Stimulated activated CD4-positive, alpha-beta T cell treated with anti-CD3 and anti-CD28 coated beads, TNF-alpha, amount 100 ng/mL, for 1 hour (primary cell): ENCODE results near the gene SLC36A4.
"Not testable (repeated sequence)": the region's sequence is repeated elsewhere in the genome, so short reads cannot be mapped to it uniquely, and the experiment has no call there.

Source experiments
- DNase-seq, 3 donors: peaks; one replicate each; pipeline ENCODE4 v3.0.0-alpha.2; 2020; ENCODE audit warnings: low read depth in 3 of 3, low spot score in 1 of 3

SLC36A4 gene

DNA sequence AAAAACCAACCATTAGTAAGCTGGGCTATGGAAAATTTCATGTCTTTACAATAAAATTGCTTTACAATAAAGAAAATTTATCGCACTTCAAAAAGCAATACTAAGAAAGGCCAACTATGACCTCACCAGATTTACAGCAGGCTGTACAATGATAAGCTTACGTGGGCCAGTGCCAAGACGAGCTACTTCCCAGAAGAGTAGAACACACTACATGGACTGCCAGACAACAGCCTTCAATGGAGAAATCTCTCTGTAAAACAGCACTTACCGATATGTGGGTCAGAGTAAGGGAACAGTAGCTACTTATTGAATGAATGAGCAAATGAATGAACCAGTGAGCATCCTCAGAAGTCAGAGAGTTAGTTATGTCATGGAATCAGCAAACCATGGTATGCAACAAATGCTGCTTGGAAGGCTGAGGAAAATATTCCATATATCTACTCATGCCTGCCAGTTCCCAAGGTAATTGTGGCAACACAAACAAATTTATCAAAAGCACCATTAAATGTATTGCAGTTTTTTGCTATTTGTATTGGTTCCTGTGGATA, 74.4 kb downstream of the SLC36A4 start:
- DNase-seq, result no peak

DNA sequence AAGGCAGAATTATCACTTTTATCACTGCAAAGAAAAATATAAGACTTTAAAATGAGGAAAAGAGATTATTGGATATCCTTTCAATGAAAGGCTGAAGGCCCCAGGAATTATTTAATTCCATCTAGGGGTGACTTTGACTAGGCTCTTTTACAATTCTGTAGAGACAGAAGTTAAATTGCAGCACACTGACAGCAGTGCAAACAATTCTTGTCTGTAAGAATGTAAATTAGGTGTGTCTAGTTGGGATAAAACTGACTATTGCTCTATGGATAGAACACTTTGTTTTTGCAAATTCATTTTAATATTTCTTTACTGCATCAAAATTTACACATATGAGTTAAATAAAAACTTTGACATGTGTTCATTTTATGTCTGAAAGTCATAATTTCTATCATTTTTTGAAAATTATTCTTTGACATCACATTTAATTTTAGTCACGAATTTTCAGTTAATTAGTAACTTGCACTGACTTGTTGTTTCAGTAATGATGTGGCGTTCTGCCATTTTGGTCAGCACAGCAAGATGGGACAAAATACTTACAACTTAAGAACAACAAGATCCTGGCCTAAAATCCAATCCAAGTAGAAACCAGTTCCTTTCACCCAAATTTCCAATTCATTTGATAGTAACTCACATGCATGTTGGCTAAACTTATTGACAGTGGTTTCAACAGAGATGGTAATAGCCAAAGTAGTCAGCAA, 75.1 kb downstream of the SLC36A4 start:
- DNase-seq, result no peak

DNA sequence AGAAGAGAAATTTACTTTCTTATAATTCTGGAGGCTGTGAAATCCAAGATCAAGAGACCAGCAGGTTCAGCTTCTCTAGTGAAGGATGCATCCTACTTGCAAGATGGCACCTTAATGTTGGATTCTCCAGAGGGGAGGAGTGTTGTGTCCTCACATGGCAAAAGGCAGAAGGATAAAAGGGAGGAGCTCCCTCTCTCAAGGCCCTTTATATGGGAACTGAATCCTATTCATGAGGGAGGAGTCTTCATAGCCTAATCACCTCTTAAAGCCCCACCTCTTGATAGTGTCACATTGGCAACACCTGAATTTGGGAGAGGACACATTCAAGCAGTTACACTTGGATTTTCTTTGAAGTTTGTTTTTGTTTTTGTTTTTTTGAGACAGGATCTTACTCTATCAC, 79.5 kb downstream of the SLC36A4 start:
- no peak for DNase-seq

DNA sequence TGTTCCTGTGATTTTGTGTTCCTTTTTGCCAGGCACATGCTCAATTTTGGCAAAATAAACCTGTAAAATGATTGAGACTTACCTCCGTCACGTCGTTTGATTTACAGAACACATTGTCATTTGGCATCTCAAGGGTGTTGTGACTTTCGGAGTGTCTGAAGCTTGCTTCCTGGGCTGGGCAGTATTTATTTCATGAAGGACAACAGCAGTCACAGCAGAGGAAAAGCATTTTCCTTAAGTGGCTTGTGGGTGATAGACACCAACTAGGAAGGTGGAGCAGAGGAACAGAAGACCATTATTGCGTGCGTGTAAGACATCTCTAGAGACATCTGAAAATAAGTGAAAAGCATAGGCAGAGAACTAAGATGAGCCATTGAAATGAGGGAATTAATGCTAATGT, 80.2 kb downstream of the SLC36A4 start:
- DNase-seq, result no peak

DNA sequence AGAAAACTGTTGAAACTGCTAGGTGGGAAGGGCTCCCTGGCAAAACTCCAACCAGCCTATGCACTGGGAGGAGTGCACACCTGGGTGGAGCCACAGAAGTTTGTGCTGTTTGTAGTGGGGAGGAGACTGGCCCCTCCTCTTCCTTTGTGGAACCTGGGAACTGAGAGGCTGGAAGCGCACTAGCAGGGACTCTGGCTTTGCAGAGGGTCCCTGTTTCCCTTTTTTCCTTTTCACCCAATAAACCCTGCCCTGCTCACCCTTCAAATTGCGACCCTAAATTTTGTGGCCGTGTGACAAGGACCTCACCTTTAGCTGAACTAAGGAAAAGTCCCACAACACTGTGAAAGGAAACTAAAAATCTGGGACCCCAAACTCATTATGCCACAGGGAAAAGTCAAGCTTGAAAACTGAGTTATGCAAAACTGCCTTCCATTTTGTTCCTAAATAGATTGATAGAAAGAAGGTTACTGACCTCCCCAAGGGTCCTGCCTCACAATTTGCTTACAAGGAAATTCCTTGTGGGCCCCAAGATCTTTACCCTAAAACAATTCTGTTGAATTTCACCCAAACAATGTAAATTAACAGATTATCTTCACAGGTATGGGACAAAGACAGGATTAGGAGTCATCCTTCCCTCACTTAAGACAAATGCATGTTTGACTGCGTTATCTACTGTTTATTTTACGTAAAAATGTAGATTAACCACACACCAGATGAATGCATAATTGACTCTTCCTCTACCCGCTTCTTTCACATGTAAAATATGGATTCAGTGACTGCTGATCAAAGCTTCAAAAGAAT, 81.0 kb downstream of the SLC36A4 start:
- DNase-seq, result no peak

DNA sequence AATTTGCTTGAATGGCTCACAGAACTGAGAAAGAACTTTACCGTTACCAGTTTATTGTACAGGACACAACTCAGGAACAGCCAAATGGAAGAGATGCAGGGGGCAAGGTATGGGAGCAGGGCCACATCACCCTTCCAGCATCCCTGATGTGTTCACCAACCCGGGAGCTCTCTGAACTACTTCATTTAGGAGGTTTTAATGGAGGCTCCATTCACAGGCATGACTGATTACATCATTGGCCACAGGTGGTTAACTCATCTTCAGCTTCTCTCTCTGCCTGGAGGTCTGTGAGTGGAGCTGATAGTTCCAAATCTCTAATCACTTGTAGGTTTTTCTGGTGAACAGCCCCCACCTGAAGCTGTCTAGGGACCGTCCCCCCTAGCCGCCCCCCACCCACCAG, 83.5 kb downstream of the SLC36A4 start:
- no peak for DNase-seq

DNA sequence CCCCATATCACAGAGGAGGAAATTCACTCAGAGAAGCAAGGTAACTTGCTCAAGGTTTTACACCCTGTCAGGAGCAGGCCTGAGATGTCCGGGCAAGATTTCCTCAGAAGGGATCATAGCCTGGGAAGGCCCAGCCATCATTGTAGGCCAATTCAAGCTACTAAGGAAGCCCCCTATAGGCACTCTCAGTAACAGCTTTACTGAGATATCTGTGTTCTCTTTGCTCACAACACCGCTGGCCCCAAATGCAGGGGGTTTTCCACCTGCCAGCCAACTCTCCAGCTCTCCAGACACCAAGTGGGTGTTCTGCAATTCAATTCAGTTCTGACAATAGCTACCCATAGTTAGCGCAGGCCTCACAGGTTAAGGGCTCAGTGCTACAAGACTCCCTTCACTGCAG, 84.0 kb downstream of the SLC36A4 start:
- no peak for DNase-seq

DNA sequence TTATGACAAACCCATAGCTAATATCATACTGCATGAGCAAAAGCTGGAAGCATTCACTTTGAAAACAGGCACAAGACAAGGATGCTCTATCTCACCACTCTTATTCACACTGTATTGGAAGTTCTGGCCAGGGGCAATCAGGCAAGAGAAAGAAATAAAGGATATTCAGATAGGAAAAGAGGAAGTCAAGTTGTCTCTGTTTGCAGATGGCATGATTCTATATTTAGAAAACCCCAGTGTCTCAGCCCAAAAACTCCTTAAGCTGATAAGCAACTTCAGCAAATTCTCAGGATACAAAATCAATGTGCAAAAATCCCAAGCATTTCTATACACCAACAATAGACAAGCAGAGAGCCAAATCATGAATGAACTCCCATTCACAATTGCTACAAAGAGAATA, 86.6 kb downstream of the SLC36A4 start:
- not testable (repeated sequence) for DNase-seq

DNA sequence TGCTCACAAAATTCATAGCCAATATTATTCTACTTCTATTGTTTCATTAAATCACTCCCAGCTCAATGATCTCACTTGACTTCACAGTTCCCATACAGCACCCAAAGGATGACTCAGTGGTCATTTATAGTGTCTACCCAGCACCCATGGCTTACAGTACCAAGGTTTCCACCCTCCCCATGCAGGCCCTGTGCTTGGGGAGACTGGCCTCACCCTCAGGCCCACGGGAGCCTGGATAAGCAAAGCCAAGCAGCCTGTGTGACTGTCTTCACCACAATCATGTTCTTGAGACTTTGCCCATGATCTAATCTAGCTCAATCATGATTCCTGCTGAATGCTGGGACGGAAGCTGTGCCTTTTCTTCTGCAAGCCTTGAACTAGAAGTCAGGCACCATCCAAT, 97.6 kb downstream of the SLC36A4 start:
- DNase-seq, result no peak

DNA sequence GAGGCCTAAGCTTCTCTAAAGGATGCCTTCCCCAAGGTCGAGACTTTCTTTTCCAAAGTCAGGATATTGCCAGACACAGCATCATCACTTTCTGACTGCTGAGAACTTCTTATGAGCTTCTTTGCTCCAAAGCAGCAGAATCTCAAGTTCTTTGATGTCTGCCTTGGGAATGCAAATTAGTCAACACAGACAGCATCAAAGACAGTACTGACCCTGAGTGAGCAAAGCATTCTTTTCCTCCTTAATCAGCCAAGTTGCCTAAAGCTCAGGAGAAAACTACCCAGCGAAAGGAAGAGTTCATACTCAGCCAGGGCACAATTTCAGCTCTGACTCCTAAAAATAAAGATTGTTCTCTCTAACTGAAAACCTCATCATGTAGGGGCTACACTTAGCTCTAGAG, 98.0 kb downstream of the SLC36A4 start:
- DNase-seq, result no peak
